Erythroblast (primary cell): ENCODE results near the gene COX5B.

Source experiments
- DNase-seq, 2 experiments: peaks; one replicate each; lab custom pipeline; 2025; lab: John Stamatoyannopoulos, UW
- GATA1 ChIP-seq: IDR thresholded peaks from 2 replicates; pipeline ENCODE4 v1.6.1; 2011; ENCODE audit warnings: low read depth, mild to moderate bottlenecking, control low read depth, low read length, moderate library complexity
- POLR2A ChIP-seq: IDR thresholded peaks from 2 replicates; pipeline ENCODE4 v1.6.1; 2011; ENCODE audit warnings: mild to moderate bottlenecking, low read length

Gene COX5B

GRCh38 chr2:97644023-97644717, 1.7 kb upstream of the COX5B start:
- no peak for TF ChIP-seq POLR2A
- TF ChIP-seq GATA1: no peak
- DNase-seq: no peak

GRCh38 chr2:97645112-97645694, 659 bp upstream of the COX5B start:
- DNase-seq: no peak
- TF ChIP-seq POLR2A (no peak), GATA1 (no peak)

- no peak for TF ChIP-seq GATA1
- TF ChIP-seq POLR2A: no peak
Measured at GRCh38 chr2:97646977-97647376, 1.1 kb downstream of the COX5B start.

GRCh38 chr2:97651114-97651513, 5.3 kb downstream of the COX5B start:
- no peak for TF ChIP-seq GATA1
- peak; percentile 13 for TF ChIP-seq POLR2A
- DNase-seq: no peak

More at GRCh38 chr2:97646977-97647376, 1.1 kb downstream of the COX5B start:
- peak in 1 of 2 experiments; percentile 40 for DNase-seq

GRCh38 chr2:97653473-97653872, 7.6 kb downstream of the COX5B start:
- no peak for TF ChIP-seq GATA1
- no peak for TF ChIP-seq POLR2A
- DNase-seq: no peak

DNA sequence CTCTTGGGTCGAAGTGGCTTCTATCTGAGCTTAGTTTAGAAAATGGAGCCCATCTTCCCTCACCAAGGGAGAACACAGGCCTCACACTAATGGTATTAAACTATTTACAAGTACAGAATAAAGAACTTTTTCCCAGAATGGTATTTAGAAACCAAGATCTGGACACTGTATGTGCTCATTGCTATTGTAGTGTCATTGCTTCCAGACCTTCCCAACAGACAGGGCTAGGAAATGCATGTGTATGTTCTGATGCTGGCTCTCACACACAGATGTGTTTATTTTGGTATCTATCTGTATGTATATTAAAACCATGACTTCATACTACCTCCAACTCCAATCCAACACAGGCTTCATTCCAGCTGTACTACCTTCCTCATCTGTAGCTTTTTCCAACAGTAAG, 8.0 kb downstream of the COX5B start:
- TF ChIP-seq GATA1: no peak
- TF ChIP-seq POLR2A: no peak
- no peak for DNase-seq

DNA sequence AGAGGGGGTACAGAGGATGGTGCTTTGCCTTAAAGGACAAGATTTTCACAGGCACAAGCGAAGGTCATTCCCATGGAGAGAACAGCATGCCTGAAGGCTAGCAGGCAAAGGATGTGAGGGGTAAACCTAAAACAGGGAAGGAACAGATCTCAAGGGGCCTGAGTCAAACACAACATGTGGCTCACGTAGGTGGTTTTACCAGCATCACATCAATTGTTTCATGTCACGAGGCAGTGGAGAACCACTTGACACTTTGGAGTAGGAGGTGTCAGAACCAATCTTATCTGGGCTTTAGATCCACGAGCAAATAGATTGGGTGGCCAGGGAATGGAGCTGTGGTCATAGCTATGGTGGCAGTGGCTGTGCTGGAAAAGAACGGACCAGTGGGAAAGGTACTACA, 8.4 kb downstream of the COX5B start:
- DNase-seq: no peak
- TF ChIP-seq POLR2A (no peak), GATA1 (no peak)

DNA sequence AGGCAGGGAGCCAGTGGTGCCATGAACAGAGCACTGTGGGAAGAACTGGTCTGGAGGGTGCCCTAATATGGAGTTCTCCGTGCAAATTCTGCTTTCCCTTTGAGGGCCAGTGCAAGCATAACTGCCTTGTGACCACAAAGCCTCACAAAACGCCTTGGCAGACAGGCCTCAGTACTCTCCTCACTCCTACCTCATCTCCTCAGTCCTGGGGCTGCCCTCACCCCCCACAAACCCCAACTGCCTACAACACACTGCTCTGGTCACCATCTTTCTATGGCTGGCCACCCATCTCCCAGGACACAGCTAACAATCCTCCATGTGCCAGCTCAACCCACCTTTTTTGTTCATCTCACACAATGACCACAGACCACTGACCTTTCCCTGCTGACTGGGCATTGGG, 8.9 kb downstream of the COX5B start:
- TF ChIP-seq POLR2A: no peak
- no peak for TF ChIP-seq GATA1
- DNase-seq: no peak

DNA sequence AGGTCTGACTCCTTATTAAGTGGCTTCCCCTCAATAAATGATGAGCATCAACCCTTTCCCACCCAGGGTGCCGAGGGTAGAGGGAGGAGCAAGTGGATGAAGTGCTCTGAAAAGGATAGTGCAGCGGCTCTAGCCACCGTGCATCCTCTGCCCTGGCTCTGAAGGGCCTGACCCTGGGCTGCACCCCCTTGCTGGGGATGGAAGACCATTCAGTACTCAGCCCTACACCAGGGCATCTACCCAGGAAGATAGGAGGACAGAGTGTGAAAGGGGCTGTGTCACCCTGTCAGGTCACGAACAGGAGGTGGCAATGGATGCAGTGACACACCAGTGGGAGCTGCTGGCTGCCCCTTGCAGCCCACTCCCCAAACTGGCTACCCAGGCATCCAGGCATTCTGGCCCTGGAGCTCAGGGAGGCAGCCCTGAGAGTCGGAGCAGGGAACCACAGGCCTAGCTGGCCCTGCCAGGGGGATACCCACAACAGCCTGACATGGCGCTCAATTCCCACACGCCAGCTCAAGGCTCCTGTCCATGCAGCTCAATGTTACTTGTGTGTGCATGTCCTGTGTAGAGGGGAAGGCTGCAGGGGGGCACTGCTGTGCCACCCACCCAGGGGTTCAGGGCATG, 10.4 kb downstream of the COX5B start:
- no peak for DNase-seq
- TF ChIP-seq POLR2A (no peak), GATA1 (no peak)

DNA sequence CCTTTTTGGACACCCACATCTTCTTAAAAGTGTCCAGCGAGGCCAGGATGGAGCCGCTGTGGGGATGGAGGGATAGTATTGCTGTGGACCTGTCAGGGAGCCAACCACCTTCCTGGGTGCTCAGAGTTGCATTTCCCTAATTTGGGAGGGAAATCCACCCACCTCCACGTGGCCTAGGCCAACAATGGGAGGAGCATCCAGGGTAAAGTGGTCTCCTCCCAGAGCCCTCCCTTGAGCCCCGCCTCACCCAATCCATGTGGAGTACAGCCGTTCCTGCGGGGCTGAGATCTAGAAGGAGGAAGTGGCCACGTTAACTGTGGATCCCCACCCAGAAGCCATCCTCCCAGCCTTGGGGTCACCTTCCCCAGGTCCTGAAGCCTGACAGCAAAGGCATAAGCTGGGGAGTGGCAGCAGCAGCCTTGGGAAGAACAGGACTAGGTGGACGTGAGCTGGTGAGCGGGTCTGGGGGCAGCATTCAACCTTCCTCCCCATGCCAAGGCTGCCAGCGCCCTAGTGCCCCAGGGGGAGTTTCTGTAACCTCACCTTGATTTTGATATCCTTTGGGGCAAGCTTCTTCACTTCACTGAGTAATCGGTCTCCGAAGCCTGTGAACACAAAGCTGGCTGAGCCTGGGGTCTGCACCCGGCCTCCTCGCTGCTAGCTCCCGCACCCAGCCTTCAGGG, 11.2 kb downstream of the COX5B start:
- no peak for DNase-seq
- no peak for TF ChIP-seq POLR2A
- TF ChIP-seq GATA1: no peak

GRCh38 chr2:97657986-97658690, 12.3 kb downstream of the COX5B start:
- DNase-seq: no peak

DNA sequence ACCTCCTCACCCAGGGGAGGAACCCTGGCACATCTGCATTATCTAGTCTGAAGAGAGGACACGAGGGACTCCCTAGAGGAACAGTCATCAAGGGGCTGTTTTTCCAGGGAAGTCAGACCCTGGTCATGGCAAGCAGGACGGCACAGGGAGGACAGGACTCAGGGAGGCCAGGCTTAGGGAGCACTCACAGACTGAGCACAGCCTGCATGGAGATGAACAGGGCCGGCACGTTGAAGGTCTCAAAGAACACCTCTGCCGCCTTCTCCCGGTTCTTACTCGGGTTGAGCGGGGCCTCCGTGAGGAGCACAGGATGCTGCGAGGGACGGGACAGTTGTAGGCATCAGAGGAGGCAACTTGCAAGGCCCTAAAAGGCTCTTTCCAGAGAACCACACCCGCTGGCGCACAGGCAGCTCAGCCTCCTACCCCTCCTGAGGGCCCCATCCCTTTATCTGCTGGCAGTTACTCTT, 12.9 kb downstream of the COX5B start:
- DNase-seq: peak; percentile 21 to 25
- TF ChIP-seq POLR2A (no peak), GATA1 (no peak)

More at GRCh38 chr2:97657986-97658690, 12.3 kb downstream of the COX5B start:
- no peak for TF ChIP-seq POLR2A
- no peak for TF ChIP-seq GATA1

DNA sequence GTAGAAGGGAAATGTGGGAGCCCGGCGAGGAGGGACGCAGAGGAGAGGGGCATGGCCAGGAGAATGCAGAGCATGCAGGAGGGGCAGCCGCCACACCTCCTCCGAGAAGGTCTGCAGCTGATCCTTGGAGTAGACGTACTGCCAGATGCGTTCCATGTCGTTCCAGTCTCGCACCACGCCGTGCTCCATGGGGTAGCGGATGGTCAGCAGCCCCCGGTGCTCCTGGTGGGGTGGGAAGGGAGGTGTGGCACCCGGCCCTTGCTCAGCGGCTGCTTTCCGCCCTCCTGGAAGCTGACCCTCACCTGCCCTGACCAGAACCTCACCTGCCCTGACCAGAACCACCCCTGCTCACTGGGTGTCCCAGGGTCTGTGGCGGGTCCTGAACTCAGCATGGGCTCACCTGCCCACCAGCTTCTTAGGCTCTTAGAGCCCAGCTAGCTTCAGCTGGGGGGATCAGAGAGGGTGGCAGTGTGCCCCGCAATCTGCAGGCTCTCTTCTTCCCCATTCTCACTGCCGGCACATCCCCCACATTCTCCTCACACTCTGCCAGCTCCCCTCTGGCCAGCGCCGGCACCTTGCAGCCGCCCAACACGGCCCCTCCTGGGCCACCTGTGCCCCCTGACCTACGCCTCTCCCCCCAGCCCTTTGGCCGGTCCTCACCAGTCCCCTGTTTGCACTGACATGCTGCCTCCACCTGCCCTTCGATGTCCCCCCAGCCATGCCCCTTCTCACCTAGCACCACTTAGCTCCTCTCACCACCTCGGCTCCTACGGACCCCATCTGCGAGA, 13.6 kb downstream of the COX5B start:
- no peak for DNase-seq
- TF ChIP-seq GATA1 (no peak), POLR2A (no peak)
